H1 (cell line): Measurements from ENCODE around the gene ORC3. TPM values are rescaled to one million over a fixed set of nuclear protein-coding genes. Genes with fewer than 3 reads are reported as not detected.
"Not testable (repeated sequence)": the region's sequence is repeated elsewhere in the genome, so short reads cannot be mapped to it uniquely, and the experiment has no call there.

ENCODE experiments used
- CTCF ChIA-PET: fragments of 300-600 bp; sonication (Branson Sonifier 250); formaldehyde crosslinking; loops from one replicate; lab custom pipeline; 2021; ENCODE audit not compliant: partially characterized antibody; lab: Charles Lee
- POLR2A ChIA-PET: fragments of 300-600 bp; sonication (Branson Sonifier 250); formaldehyde crosslinking; loops from one replicate; lab custom pipeline; 2021; ENCODE audit warnings: inconsistent platforms; ENCODE audit not compliant: partially characterized antibody; lab: Charles Lee
- DNase-seq, 2 experiments: peaks; one replicate each; pipeline versions ENCODE4 v3.0.0 to v3.0.0-alpha.2; 2010 to 2022; ENCODE audit warnings: low spot score in 2 of 2, low read depth in 1 of 2, mixed read lengths in 1 of 2
- FAIRE-seq: peaks from 2 replicates; lab custom pipeline; 2011; peaks lifted over from hg19 to GRCh38; lab: Jason Lieb, UNC
- H2AFZ ChIP-seq: 2 replicates; pipeline ENCODE4 v1.8.1; 2012; ENCODE audit warnings: low read length, inconsistent platforms
- H2AK5ac ChIP-seq: 2 replicates; pipeline ENCODE4 v1.6.1; 2013; ENCODE audit warnings: low read depth, low read length
- H2BK120ac ChIP-seq: replicated peaks from 2 replicates; pipeline ENCODE3; 2013; ENCODE audit warnings: low read depth, low read length, inconsistent platforms
- H2BK12ac ChIP-seq: 2 replicates; pipeline ENCODE4 v1.6.1; 2013; ENCODE audit warnings: low read depth, low read length
- H2BK15ac ChIP-seq: 2 replicates; pipeline ENCODE4 v1.6.1; 2013; ENCODE audit warnings: low read length
- H2BK20ac ChIP-seq: 2 replicates; pipeline ENCODE4 v1.6.1; 2013; ENCODE audit warnings: low read length
- H2BK5ac ChIP-seq: 2 replicates; pipeline ENCODE4 v1.6.1; 2013; ENCODE audit warnings: low read depth, low read length
- H3K14ac ChIP-seq: 2 replicates; pipeline ENCODE4 v1.6.1; 2013; ENCODE audit warnings: inconsistent platforms; ENCODE audit not compliant: insufficient read length
- H3K18ac ChIP-seq: 2 replicates; pipeline ENCODE4 v1.6.1; 2013; ENCODE audit warnings: low read length; ENCODE audit errors: extremely low read depth
- H3K23ac ChIP-seq: 2 replicates; pipeline ENCODE4 v1.6.1; 2013; ENCODE audit warnings: inconsistent platforms; ENCODE audit not compliant: insufficient read length
- H3K23me2 ChIP-seq: 2 replicates; pipeline ENCODE4 v1.6.1; 2013; ENCODE audit warnings: low read depth, low read length
- H3K27ac ChIP-seq: 2 replicates; pipeline ENCODE4 v1.6.1; 2011; ENCODE audit warnings: low read depth, low read length, inconsistent platforms
- H3K27me3 ChIP-seq, 4 experiments: replicated peaks in 1 of 4; 1 replicate in 1 of 4; 2 replicates in 3 of 4; pipeline versions ENCODE4 v1.6.1 to v1.8.1; 2011 to 2013; ENCODE audit warnings: low read length in 3 of 4, mild to moderate bottlenecking in 3 of 4, inconsistent platforms in 2 of 4, mixed read lengths in 2 of 4, moderate library complexity in 1 of 4; ENCODE audit not compliant: control insufficient read depth in 3 of 4, insufficient read depth in 3 of 4; ENCODE audit errors: extremely low read depth in 1 of 4
- H3K36me3 ChIP-seq, 4 experiments: 2 replicates each; pipeline versions ENCODE4 v1.6.1 to v1.8.1; 2011 to 2013; ENCODE audit warnings: mild to moderate bottlenecking in 4 of 4, low read length in 3 of 4, moderate library complexity in 2 of 4, control low read depth in 1 of 4, inconsistent platforms in 1 of 4; ENCODE audit not compliant: insufficient read depth in 4 of 4, control insufficient read depth in 2 of 4
- H3K4ac ChIP-seq: replicated peaks from 2 replicates; pipeline ENCODE3; 2013; ENCODE audit warnings: low read length, low read depth, mixed read lengths, inconsistent platforms; ENCODE audit not compliant: insufficient read length
- H3K4me1 ChIP-seq, 4 experiments: replicated peaks in 1 of 4; 1 replicate in 1 of 4; 2 replicates in 3 of 4; pipeline versions ENCODE4 v1.6.1 to v1.8.1; 2011 to 2013; ENCODE audit warnings: low read length in 3 of 4, inconsistent platforms in 2 of 4, mixed read lengths in 1 of 4; ENCODE audit not compliant: insufficient read depth in 4 of 4, control insufficient read depth in 3 of 4
- H3K4me2 ChIP-seq, 2 experiments: 2 replicates each; pipeline versions ENCODE4 v1.6.1 to v1.8.1; 2011 to 2013; ENCODE audit warnings: low read depth in 2 of 2, low read length in 2 of 2, control low read depth in 1 of 2, inconsistent platforms in 1 of 2, mild to moderate bottlenecking in 1 of 2; ENCODE audit not compliant: insufficient read depth in 1 of 2
- H3K4me3 ChIP-seq, 4 experiments: fragments of 200-600, 300-600 bp in 1 of 4; sonication (generic), shearing (Covaris generic), sonication (Bioruptor Twin) in 1 of 4; 2 replicates each; pipeline versions ENCODE4 v1.5.1 to v1.8.1; 2011 to 2016; ENCODE audit warnings: low read length in 4 of 4, low read depth in 3 of 4, control low read depth in 2 of 4, inconsistent platforms in 2 of 4, mild to moderate bottlenecking in 2 of 4, mixed read lengths in 1 of 4, moderate library complexity in 1 of 4; ENCODE audit not compliant: insufficient read depth in 2 of 4; ENCODE audit errors: extremely low read depth in 1 of 4
- H3K56ac ChIP-seq: replicated peaks from 2 replicates; pipeline ENCODE3; 2013; ENCODE audit warnings: low read depth, mild to moderate bottlenecking, mixed read lengths, low read length, inconsistent platforms; ENCODE audit not compliant: insufficient read length
- H3K79me1 ChIP-seq: 2 replicates; pipeline ENCODE4 v1.6.1; 2013; ENCODE audit warnings: low read depth, low read length, control low read depth
- H3K79me2 ChIP-seq, 2 experiments: 2 replicates each; pipeline versions ENCODE4 v1.6.1 to v1.8.1; 2012 to 2013; ENCODE audit warnings: low read length in 2 of 2, mild to moderate bottlenecking in 2 of 2, inconsistent platforms in 1 of 2; ENCODE audit not compliant: insufficient read depth in 2 of 2, control insufficient read depth in 1 of 2
- H3K9ac ChIP-seq, 4 experiments: replicated peaks in 1 of 4; 1 replicate in 1 of 4; 2 replicates in 3 of 4; pipeline versions ENCODE4 v1.6.1 to v1.8.1; 2011 to 2013; ENCODE audit warnings: low read depth in 3 of 4, low read length in 3 of 4, control low read depth in 2 of 4, mild to moderate bottlenecking in 2 of 4, moderate library complexity in 2 of 4, inconsistent platforms in 1 of 4; ENCODE audit errors: extremely low read depth in 1 of 4
- H3K9me3 ChIP-seq, 2 experiments: 2 replicates each; pipeline versions ENCODE4 v1.6.1 to v1.8.1; 2012 to 2013; ENCODE audit warnings: mild to moderate bottlenecking in 2 of 2, moderate library complexity in 2 of 2, control low read depth in 1 of 2, inconsistent platforms in 1 of 2, low read depth in 1 of 2, low read length in 1 of 2, mixed read lengths in 1 of 2; ENCODE audit not compliant: insufficient read depth in 2 of 2
- H4K20me1 ChIP-seq, 2 experiments: replicated peaks in 1 of 2; 2 replicates each; pipeline versions ENCODE3 to v1.8.1; 2011 to 2013; ENCODE audit warnings: inconsistent platforms in 2 of 2, low read length in 2 of 2, mild to moderate bottlenecking in 1 of 2; ENCODE audit not compliant: insufficient read depth in 2 of 2, control insufficient read depth in 1 of 2
- H4K5ac ChIP-seq: 2 replicates; pipeline ENCODE4 v1.6.1; 2013; ENCODE audit warnings: low read length, low read depth, mixed read lengths, inconsistent platforms; ENCODE audit not compliant: insufficient read length
- H4K8ac ChIP-seq: 2 replicates; pipeline ENCODE4 v1.8.0; 2013; ENCODE audit warnings: mild to moderate bottlenecking, moderate library complexity, low read length, inconsistent platforms; ENCODE audit not compliant: insufficient read depth; ENCODE audit errors: extremely low read depth
- H4K91ac ChIP-seq: replicated peaks from 2 replicates; pipeline ENCODE3; 2013; ENCODE audit warnings: low read length, mixed read lengths, inconsistent platforms; ENCODE audit not compliant: insufficient read length
- GABPA ChIP-seq: IDR thresholded peaks from 2 replicates; pipeline ENCODE4 v1.6.1; 2011; ENCODE audit warnings: mild to moderate bottlenecking, low read length, moderate library complexity, borderline replicate concordance; ENCODE audit not compliant: insufficient read depth
- RXRA ChIP-seq: IDR thresholded peaks from 2 replicates; pipeline ENCODE4 v1.6.1; 2011; ENCODE audit warnings: low read depth, mild to moderate bottlenecking, low read length, moderate library complexity; ENCODE audit not compliant: insufficient read depth
- TEAD4 ChIP-seq: IDR thresholded peaks from 2 replicates; pipeline ENCODE4 v1.6.1; 2012; ENCODE audit warnings: low read depth, low read length, inconsistent platforms, mixed read lengths
- WGBS, 2 experiments: shearing (Covaris generic) in 1 of 2; methylation state at CpG; one replicate each; pipeline versions ENCODE4 v1.1.6 to v1.1.7; 2013 to 2015; ENCODE audit warnings: low lambda C conversion rate in 2 of 2, mixed read lengths in 2 of 2, inconsistent platforms in 1 of 2, low coverage in 1 of 2, missing lambda C conversion rate in 1 of 2; ENCODE audit not compliant: insufficient replicate concordance in 2 of 2, insufficient coverage in 1 of 2, insufficient read length in 1 of 2; ENCODE audit errors: extremely low coverage in 1 of 2, missing lambda C conversion rate in 1 of 2; 5-methylcytosine and 5-hydroxymethylcytosine counted together
- polyA plus RNA-seq, 7 experiments: library from polyadenylated mRNA; depleted of rRNA in 3 of 7; stranded (reverse) in 5 of 7; unstranded in 2 of 7; fragments of >200 nt in 5 of 7; fragments of 200-250 nt in 2 of 7; gene quantifications; 1 replicate in 5 of 7; 2 replicates in 1 of 7; 4 replicates in 1 of 7; pipeline versions ENCODE4 v1.2.1 to v1.2.3, GENCODE V29; 2011 to 2013; ENCODE audit warnings: missing spikeins in 2 of 7, mixed read lengths in 2 of 7
- total RNA-seq: library from RNA; stranded (reverse); fragmentation: NEBNext Ultra II Directional; extraction: Animal tissue kit (Norgen Biotek cat#: 25700); gene quantifications from 2 replicates; pipeline ENCODE4 v1.2.1, GENCODE V29; 2021

The ORC3 gene
- total and polyA plus RNA-seq, 2 of the 8 experiments (the other 6 are each of a cell fraction or from before 2014, with no cell fraction given), result 35.9 to 60.9 TPM

DNA sequence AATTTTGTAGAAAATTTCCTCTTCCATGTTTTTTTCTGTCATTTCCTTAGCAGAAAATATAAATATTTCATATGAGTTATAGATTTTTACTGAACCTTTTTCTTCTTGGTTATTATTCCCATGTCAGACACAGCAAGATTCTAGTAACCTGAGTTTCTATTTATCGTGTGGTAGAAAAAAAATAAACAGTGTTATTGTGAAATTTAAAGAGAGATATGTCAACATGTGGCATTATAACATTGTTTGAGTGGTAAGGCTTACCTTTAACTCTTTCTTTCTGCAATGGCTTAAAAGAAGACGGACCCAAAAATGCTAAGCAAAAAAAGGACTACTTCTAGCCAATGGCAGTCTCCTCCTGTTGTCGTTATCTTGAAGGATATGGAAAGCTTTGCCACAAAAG is 18.9 kb downstream of the ORC3 start (continued):
- TF ChIP-seq GABPA, result no peak
- no peak for TF ChIP-seq RXRA
- no peak for TF ChIP-seq TEAD4

GRCh38 chr6:87613018-87613417 is 23.1 kb downstream of the ORC3 start:
- H2BK5ac ChIP-seq, FAIRE-seq, H4K5ac ChIP-seq, H2BK20ac ChIP-seq, POLR2A ChIA-PET, DNase-seq, H3K79me1 ChIP-seq, H4K91ac ChIP-seq, H3K23ac ChIP-seq, H2AFZ ChIP-seq, H3K4me3 ChIP-seq, H2BK120ac ChIP-seq, H3K79me2 ChIP-seq, H3K4ac ChIP-seq, H4K8ac ChIP-seq, H3K23me2 ChIP-seq, H3K27me3 ChIP-seq, H3K4me1 ChIP-seq, H3K9me3 ChIP-seq, H3K14ac ChIP-seq, H2BK15ac ChIP-seq, H3K9ac ChIP-seq, H2AK5ac ChIP-seq, H3K18ac ChIP-seq, H2BK12ac ChIP-seq, H3K56ac ChIP-seq, H4K20me1 ChIP-seq, CTCF ChIA-PET, H3K4me2 ChIP-seq, H3K27ac ChIP-seq: not testable (repeated sequence)
- WGBS, 2 experiments, result 87% methylated on average over 2 of the region's 2 CpGs; no CpG with 5 or more reads in 1 of the 2 experiments
- peaks cover 0 to 53% (median 18%) of the 10 kb centered on the region in 4 experiments; a peak in 6 of 8 replicates for H3K36me3 ChIP-seq
